Kidney (tissue), 14 donors: Measurements from ENCODE around the gene LEKR1. TPM values are rescaled to one million over a fixed set of nuclear protein-coding genes. Genes with fewer than 3 reads are reported as not detected.

Source experiments
- DNase-seq, 5 donors: peaks; one replicate each; pipeline ENCODE4 v3.0.0-alpha.2; 2013 to 2020
- FAIRE-seq: peaks from 2 replicates; lab custom pipeline; 2012; peaks lifted over from hg19 to GRCh38; lab: Jason Lieb, UNC
- H3K27ac ChIP-seq, 2 donors: one replicate each; pipeline ENCODE4 v1.7.0; 2013; ENCODE audit warnings: low read depth in 2 of 2, low read length in 2 of 2, inconsistent platforms in 1 of 2
- H3K27me3 ChIP-seq: one replicate; pipeline ENCODE4 v1.7.1; 2013; ENCODE audit warnings: low read length, inconsistent platforms; ENCODE audit not compliant: control insufficient read depth, insufficient read depth
- H3K36me3 ChIP-seq, 3 donors: one replicate each; pipeline versions ENCODE4 v1.7.0 to v1.7.1; 2013; ENCODE audit warnings: low read length in 3 of 3, control low read depth in 1 of 3, inconsistent platforms in 1 of 3; ENCODE audit not compliant: insufficient read depth in 3 of 3, control insufficient read depth in 2 of 3
- H3K4me1 ChIP-seq, 3 donors: one replicate each; pipeline versions ENCODE4 v1.7.0 to v1.7.1; 2013; ENCODE audit warnings: low read length in 3 of 3, inconsistent platforms in 1 of 3, low read depth in 1 of 3; ENCODE audit not compliant: control insufficient read depth in 2 of 3, insufficient read depth in 2 of 3
- H3K4me3 ChIP-seq, 3 donors: one replicate each; pipeline versions ENCODE4 v1.7.0 to v1.8.1; 2013; ENCODE audit warnings: low read length in 3 of 3, control low read depth in 1 of 3, inconsistent platforms in 1 of 3
- H3K9ac ChIP-seq, 3 donors: one replicate each; pipeline versions ENCODE4 v1.7.0 to v1.7.1; 2013; ENCODE audit warnings: low read length in 3 of 3, control low read depth in 1 of 3, inconsistent platforms in 1 of 3
- H3K9me3 ChIP-seq, 3 donors: one replicate each; pipeline versions ENCODE4 v1.7.0 to v1.7.1; 2013; ENCODE audit warnings: low read length in 3 of 3, control low read depth in 1 of 3, inconsistent platforms in 1 of 3; ENCODE audit not compliant: control insufficient read depth in 2 of 3, insufficient read depth in 1 of 3
- intact Hi-C: fragments of 100-400 bp; cut with DNase I; formaldehyde crosslinking; loops from one replicate; pipeline ENCODE4 v1.11.1; 2022
- polyA plus RNA-seq: library from polyadenylated mRNA; stranded (reverse); fragments of 350-450 nt; fragmentation: Illumina TruSeq; extraction: RNeasy Lipid Tissue Mini Kit (QIAGEN cat#74804); gene quantifications from one replicate; pipeline ENCODE4 v1.2.3, GENCODE V29; 2014; ENCODE audit warnings: low read depth, low replicate concordance; ENCODE audit not compliant: insufficient read depth
- total RNA-seq: library from RNA; stranded (reverse); fragmentation: NEBNext Ultra II Directional; extraction: Animal tissue kit (Norgen Biotek cat#: 25700); gene quantifications from one replicate; pipeline ENCODE4 v1.2.1, GENCODE V29; 2021
- TF ChIP-seq, protein P1 (sequence below): IDR thresholded peaks from 3 replicates; pipeline ENCODE4 v1.5.1; 2012; ENCODE audit warnings: mild to moderate bottlenecking, moderate library complexity, borderline replicate concordance; ENCODE audit not compliant: insufficient read depth; ENCODE audit errors: extremely low read depth
- donor health status: control.
- donor health status: control.
- donor health status: control.
- donor health status: control.
- donor health status: control.
- donor health status: DM: yes; HTN: yes; CAD: no.
- donor health status: Normal renal cell carcinoma (clear cell type).

Gene LEKR1
- total and polyA plus RNA-seq, 2 donors from 2014 or later: 1.6 to 1.8 TPM

DNA sequence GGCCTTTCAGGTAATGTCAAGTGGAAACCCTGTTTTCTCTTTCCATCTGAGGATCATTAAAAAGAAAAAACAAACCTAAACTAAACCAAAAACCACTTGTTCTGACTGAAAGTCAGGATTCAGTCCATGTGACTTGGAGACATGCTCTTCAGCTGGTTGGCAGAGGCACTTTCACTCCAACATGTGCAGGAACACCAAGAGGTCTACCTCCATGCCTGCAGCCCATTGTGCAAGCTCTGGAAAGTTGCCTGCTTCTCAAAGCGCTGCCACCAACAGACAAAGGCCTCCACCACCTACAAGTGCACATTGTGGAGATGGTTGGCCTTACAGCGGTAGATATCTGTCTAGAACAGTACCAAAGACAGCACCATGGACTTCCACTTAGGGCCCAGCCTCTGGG, 161.8 kb downstream of the LEKR1 start:
- DNase-seq (no peak), FAIRE-seq (no peak)
- Histone ChIP-seq H3K9ac (no peak overlapping the region), H3K27me3 (no peaks in the 10 kb centered on the region), H3K9me3 (no peaks in the 10 kb centered on the region), H3K4me1 (no peaks in the 10 kb centered on the region), H3K27ac (no peak overlapping the region), H3K36me3 (no peaks in the 10 kb centered on the region), H3K4me3 (no peak overlapping the region)
- TF ChIP-seq, protein P1, sequence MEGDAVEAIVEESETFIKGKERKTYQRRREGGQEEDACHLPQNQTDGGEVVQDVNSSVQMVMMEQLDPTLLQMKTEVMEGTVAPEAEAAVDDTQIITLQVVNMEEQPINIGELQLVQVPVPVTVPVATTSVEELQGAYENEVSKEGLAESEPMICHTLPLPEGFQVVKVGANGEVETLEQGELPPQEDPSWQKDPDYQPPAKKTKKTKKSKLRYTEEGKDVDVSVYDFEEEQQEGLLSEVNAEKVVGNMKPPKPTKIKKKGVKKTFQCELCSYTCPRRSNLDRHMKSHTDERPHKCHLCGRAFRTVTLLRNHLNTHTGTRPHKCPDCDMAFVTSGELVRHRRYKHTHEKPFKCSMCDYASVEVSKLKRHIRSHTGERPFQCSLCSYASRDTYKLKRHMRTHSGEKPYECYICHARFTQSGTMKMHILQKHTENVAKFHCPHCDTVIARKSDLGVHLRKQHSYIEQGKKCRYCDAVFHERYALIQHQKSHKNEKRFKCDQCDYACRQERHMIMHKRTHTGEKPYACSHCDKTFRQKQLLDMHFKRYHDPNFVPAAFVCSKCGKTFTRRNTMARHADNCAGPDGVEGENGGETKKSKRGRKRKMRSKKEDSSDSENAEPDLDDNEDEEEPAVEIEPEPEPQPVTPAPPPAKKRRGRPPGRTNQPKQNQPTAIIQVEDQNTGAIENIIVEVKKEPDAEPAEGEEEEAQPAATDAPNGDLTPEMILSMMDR: no peak
- intact Hi-C loops: no loop called here

- intact Hi-C loops: no loop called here
- H3K36me3 ChIP-seq: no peaks in the 10 kb centered on the region
Measured at GRCh38 chr3:156997351-156997750, 171.2 kb downstream of the LEKR1 start.

GRCh38 chr3:157001221-157001957, 175.2 kb downstream of the LEKR1 start:
- intact Hi-C loops: no loop called here
- H3K27ac ChIP-seq: no peak overlapping the region
- TF ChIP-seq, protein P1: no peak
- H3K4me1 ChIP-seq: no peaks in the 10 kb centered on the region
- no peak overlapping the region for H3K9ac ChIP-seq
- no peak overlapping the region for H3K4me3 ChIP-seq
- H3K27me3 ChIP-seq: no peaks in the 10 kb centered on the region
- H3K36me3 ChIP-seq: no peaks in the 10 kb centered on the region
- H3K9me3 ChIP-seq: no peaks in the 10 kb centered on the region
- FAIRE-seq (no peak), DNase-seq (no peak)

More at GRCh38 chr3:156997351-156997750, 171.2 kb downstream of the LEKR1 start:
- peak in 1 of 5 donors; percentile 10 for DNase-seq
- H3K9ac ChIP-seq: no peak overlapping the region
- no peak overlapping the region for H3K27ac ChIP-seq
- TF ChIP-seq, protein P1: no peak
- no peaks in the 10 kb centered on the region for H3K27me3 ChIP-seq
- no peak overlapping the region for H3K4me3 ChIP-seq
- no peak for FAIRE-seq
- H3K4me1 ChIP-seq: no peaks in the 10 kb centered on the region
- H3K9me3 ChIP-seq: no peaks in the 10 kb centered on the region
